SK-N-MC (cell line): Measurements from ENCODE around the gene TGFB1I1.

Experiments used
- DNase-seq: peaks from one replicate; pipeline ENCODE4 v3.0.0-alpha.2; 2011; ENCODE audit warnings: low read depth, low spot score
- H3K27ac ChIP-seq: fragments of 200-600 bp; sonication (generic); 2 replicates; pipeline ENCODE4 v1.5.1; 2016; ENCODE audit warnings: mixed run types
- H3K36me3 ChIP-seq: fragments of 200-600 bp; sonication (generic); 2 replicates; pipeline ENCODE4 v1.6.1; 2017; ENCODE audit warnings: antibody characterized with exemption, low read length, mixed read lengths; ENCODE audit not compliant: insufficient read depth
- H3K4me3 ChIP-seq: fragments of 200-600 bp; sonication (generic); 2 replicates; pipeline ENCODE4 v1.5.1; 2016
- H3K9ac ChIP-seq: fragments of 200-600 bp; sonication (generic); 2 replicates; pipeline ENCODE4 v1.8.0; 2017; ENCODE audit warnings: mixed run types, mixed read lengths; ENCODE audit not compliant: insufficient read length
- H3K9me3 ChIP-seq: fragments of 200-600 bp; sonication (generic); 2 replicates; pipeline ENCODE4 v1.6.1; 2017; ENCODE audit warnings: low read depth, mild to moderate bottlenecking, antibody characterized with exemption, low read length, moderate library complexity, mixed read lengths
- EZH2 ChIP-seq: fragments of 200-600 bp; sonication (generic); IDR thresholded peaks from one replicate; pipeline ENCODE4 v1.6.1; 2017; ENCODE audit warnings: antibody characterized with exemption
- FOXP2 ChIP-seq: optimal IDR thresholded peaks from 2 replicates; pipeline ENCODE3; 2011; ENCODE audit warnings: mild to moderate bottlenecking, moderate library complexity; ENCODE audit not compliant: insufficient read depth; ENCODE audit errors: extremely low read length, control extremely low read depth

Gene TGFB1I1

GRCh38 chr16:31525113-31525512, 53.2 kb downstream of the TGFB1I1 start:
- H3K27ac ChIP-seq, result no peak overlapping the region
- no peak for TF ChIP-seq EZH2
- TF ChIP-seq FOXP2, result no peak

More at GRCh38 chr16:31525113-31525512, 53.2 kb downstream of the TGFB1I1 start:
- H3K9ac ChIP-seq, result no peak overlapping the region
- H3K4me3 ChIP-seq, result no peak overlapping the region
- H3K36me3 ChIP-seq, result no peaks in the 10 kb centered on the region
- DNase-seq, result no peak
- no peaks in the 10 kb centered on the region for H3K9me3 ChIP-seq
